ENCODE results near the gene SIRT1.
"Not testable (repeated sequence)": the region's sequence is repeated elsewhere in the genome, so short reads cannot be mapped to it uniquely, and the experiment has no call there.

- TF ChIP-seq EZH2 (IDR thresholded peaks at IDR 0.05; ENCODE audit: low read length, unreplicated experiment); CTCF (conservative IDR thresholded peaks at IDR 0.05; ENCODE audit: low read depth, low read length): not testable (repeated sequence)
These were observed 81.6 kb downstream of the SIRT1 start for GRCh38 chr10:67966035-67966434.

Measured in PC-3 (cell line).